Head of caudate nucleus (tissue), 42 donors: ENCODE results near the gene TRIM44.

ENCODE experiments used
- DNase-seq, 42 donors: peaks; one replicate each; pipeline versions ENCODE4 v3.0.0 to v3.0.0-alpha.2; 2020 to 2021; ENCODE audit warnings: mixed read lengths in 7 of 42
- intact Hi-C: fragments of 100-400 bp; cut with DNase I; formaldehyde crosslinking; loops from one replicate; pipeline ENCODE4 v1.15.0; 2022

TRIM44 gene, protein sequence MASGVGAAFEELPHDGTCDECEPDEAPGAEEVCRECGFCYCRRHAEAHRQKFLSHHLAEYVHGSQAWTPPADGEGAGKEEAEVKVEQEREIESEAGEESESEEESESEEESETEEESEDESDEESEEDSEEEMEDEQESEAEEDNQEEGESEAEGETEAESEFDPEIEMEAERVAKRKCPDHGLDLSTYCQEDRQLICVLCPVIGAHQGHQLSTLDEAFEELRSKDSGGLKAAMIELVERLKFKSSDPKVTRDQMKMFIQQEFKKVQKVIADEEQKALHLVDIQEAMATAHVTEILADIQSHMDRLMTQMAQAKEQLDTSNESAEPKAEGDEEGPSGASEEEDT

DNA sequence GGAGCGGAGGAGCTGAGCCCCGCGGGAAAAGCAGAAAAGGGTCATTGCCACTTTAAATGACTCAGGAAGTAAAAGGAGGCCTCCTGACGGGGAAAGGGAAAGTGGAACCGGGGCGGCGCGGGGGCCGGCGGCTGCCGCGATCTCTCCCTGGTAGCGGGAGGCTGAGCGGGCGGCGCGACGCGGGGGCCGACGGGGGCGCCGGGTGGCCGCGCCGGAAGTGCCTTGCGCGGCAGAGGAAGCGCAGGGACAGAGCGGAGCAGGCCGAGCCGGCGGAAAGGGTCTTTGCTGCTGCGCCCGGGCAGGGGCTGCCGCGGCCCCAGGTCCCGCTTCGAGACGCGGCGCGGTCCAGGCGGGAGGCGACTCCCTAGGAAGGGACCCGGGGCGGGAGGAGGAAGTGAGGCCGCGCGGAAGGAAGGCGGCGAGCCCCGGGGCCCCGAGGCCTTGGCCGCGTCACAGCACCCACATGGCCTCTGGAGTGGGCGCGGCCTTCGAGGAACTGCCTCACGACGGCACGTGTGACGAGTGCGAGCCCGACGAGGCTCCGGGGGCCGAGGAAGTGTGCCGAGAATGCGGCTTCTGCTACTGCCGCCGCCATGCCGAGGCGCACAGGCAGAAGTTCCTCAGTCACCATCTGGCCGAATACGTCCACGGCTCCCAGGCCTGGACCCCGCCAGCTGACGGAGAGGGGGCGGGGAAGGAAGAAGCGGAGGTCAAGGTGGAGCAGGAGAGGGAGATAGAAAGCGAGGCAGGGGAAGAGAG lies at the start of gene TRIM44:
TRIM44 (plus strand) TSS at position 127 of the 759 bp plus-strand sequence; CDS start at position 464, 337 bp downstream.
- intact Hi-C loops = loop anchor here (2.0 to 10.0 kb wide), 2 partner anchors 44 to 152 kb away; partner anchors contain the start of gene FJX1
- DNase-seq = peak; percentile 20 to 95 (median 88)

DNA sequence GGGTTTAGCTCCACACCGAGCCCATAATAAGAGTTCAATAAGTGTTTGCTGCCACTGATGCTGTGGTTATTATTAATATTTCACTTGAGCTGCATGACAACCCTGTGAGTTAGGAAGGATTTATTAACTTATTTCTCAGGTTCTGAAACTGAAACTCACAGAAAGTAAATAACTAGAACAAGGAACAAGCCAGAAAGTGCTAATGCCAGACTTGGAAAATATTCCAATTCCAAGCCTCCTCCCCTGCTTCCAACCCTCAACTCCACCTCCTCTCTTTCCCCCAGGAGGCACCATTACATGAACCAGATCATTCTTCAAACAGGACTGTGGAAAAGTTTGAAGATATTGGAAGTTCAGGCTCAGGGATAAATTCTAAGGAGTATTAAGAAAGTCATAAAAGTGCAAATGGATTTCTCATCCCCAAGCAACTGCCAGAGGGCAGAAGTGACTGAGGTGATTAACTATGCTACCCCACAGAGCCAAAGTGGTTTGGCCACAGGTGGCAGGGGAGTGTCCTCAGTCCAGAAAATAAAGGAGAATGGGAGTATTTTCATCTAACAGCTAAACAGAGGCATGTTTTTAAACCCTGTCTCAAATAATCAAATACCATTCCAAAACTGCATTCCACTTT lies 47.5 kb upstream of the TRIM44 start:
- intact Hi-C loops = loop anchor here (5.0 to 10.0 kb wide), 4 partner anchors 207 to 860 kb away; no protein-coding TSS in a partner anchor
- DNase-seq = no peak

DNA sequence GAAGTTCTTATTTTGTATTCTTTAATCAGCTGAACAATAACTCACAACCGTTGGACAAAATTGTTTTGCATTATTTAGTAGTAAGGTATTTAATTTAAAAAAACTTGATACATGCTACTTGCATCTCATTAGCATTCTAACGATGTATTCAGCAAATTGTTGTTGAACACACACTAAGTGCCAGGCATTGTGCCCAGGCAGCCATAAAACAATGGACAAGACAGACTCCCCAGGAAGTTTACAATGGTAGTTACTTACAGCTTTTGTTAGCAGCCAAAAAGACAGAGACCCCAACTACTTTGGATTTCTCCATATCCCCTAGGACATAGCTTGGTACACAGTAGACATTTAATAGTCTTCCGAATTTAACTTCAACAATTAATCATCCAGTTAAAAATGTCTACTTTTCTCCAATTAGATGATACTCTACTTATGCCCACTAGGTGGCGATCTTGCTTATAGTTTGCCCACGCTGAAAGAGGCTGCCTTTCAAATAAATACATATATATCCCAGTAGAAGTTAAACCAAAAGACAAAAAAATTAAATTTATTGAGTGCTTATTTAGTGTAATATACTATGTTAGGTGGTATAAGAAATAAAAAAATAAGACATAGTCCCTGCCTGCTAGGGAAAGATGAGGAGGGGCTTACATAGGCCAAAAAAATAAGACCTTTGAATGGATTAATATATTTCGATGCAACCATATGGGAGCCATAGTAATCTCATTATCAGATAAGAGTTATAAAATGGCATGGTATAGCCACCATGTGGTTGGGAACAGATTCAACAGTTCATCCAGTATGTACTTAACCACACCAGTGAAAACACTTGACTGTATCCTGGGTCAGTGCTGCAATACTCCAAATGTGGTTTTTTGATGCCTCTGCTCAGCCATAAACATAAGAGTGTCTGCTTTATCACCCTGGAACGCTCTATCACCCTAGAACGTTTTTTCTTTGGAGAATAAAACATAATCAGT lies 46.4 kb upstream of the TRIM44 start:
- intact Hi-C loops = loop anchor here (5.0 to 10.0 kb wide), 4 partner anchors 206 to 859 kb away; no protein-coding TSS in a partner anchor
- peak in 41 of 42 donors; percentile 15 to 90 (median 74) for DNase-seq

DNA sequence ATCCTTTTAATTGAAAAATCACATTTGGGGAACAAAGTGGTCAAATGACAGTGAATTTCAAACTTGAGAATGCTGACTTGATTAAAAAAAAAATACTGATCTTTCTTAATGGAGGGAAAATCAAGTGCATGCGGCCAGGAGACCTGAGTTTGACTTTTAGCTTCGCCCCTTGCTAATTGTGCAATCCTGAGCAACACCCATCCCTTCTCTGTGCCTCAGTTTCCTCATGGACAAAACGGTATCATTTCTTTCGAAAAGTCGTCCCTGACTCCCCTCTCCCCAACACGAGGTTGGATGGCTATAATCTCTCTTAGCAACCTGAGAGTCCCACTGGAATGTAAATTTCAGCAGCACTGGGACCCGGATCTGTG lies 45.3 kb upstream of the TRIM44 start:
- intact Hi-C loops = loop anchor here (5.0 to 10.0 kb wide), 4 partner anchors 205 to 858 kb away; no protein-coding TSS in a partner anchor
- no peak for DNase-seq

DNA sequence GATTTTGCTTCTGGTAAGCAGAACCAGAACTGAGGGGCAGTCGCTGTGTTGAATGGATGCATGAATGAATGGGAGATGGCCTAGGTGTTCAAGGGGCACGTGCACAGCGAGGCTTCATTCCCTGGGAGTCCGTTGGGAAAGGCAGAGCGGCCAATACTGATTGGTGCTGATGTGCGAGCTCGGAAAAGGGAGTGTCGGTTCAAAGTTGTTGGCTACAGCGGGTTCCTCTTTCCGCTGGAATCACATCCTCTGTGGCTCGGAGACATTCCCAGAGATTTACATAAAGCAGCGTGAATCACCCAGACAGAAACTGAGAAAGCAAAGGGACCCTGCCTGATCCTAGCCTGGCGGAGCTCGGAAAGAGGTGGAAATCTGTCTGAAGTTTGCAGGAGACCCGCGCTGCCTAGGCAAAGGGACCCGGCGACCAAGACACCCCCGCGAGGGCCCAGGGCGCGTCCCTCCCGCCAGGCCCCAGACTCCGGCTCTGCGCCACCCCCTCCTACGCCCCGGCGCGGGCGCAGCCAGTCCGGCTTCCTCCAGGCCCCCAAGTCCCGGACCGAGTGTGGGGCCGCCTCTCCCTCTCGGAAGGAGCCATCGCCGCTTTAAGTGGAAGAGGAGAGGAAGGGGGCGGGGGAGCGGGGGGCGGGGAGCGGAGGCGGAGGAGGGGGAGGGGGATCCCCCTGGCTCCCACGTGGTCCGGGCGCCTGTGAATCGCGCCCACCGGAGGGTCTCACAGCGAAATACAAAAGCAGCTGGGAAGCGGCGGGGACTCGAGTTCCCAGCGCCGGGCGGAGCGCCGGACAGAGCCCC lies 44.7 kb upstream of the TRIM44 start, which contains the start of gene FJX1:
FJX1 (plus strand) TSS at position 774 of the 810 bp plus-strand sequence. CDS start 177 bp downstream, outside the sequence.
- intact Hi-C loops = loop anchor here (2.0 to 10.0 kb wide), 5 partner anchors 45 to 857 kb away; partner anchors contain the start of gene TRIM44
- peak in 40 of 42 donors; percentile 12 to 78 (median 48) for DNase-seq

DNA sequence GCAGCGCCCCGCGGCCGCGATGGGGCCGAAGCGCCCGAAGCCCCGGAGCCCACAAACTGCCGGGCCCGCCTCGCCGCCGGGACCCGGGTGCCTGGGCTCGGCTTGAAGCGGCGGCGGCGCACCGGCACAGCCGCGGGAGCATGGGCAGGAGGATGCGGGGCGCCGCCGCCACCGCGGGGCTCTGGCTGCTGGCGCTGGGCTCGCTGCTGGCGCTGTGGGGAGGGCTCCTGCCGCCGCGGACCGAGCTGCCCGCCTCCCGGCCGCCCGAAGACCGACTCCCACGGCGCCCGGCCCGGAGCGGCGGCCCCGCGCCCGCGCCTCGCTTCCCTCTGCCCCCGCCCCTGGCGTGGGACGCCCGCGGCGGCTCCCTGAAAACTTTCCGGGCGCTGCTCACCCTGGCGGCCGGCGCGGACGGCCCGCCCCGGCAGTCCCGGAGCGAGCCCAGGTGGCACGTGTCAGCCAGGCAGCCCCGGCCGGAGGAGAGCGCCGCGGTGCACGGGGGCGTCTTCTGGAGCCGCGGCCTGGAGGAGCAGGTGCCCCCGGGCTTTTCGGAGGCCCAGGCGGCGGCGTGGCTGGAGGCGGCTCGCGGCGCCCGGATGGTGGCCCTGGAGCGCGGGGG lies 44.0 kb upstream of the TRIM44 start:
- intact Hi-C loops = loop anchor here (2.0 to 10.0 kb wide), 5 partner anchors 44 to 856 kb away; partner anchors contain the start of gene TRIM44
- peak in 18 of 42 donors; percentile 2 to 54 (median 20) for DNase-seq

DNA sequence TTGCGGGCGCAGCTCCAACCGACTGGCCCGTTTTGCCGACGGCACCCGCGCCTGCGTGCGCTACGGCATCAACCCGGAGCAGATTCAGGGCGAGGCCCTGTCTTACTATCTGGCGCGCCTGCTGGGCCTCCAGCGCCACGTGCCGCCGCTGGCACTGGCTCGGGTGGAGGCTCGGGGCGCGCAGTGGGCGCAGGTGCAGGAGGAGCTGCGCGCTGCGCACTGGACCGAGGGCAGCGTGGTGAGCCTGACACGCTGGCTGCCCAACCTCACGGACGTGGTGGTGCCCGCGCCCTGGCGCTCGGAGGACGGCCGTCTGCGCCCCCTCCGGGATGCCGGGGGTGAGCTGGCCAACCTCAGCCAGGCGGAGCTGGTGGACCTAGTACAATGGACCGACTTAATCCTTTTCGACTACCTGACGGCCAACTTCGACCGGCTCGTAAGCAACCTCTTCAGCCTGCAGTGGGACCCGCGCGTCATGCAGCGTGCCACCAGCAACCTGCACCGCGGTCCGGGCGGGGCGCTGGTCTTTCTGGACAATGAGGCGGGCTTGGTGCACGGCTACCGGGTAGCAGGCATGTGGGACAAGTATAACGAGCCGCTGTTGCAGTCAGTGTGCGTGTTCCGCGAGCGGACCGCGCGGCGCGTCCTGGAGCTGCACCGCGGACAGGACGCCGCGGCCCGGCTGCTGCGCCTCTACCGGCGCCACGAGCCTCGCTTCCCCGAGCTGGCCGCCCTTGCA lies 43.3 kb upstream of the TRIM44 start:
- intact Hi-C loops = loop anchor here (2.0 to 10.0 kb wide), 5 partner anchors 44 to 856 kb away; partner anchors contain the start of gene TRIM44
- DNase-seq = peak in 37 of 42 donors; percentile 8 to 72 (median 40)

DNA sequence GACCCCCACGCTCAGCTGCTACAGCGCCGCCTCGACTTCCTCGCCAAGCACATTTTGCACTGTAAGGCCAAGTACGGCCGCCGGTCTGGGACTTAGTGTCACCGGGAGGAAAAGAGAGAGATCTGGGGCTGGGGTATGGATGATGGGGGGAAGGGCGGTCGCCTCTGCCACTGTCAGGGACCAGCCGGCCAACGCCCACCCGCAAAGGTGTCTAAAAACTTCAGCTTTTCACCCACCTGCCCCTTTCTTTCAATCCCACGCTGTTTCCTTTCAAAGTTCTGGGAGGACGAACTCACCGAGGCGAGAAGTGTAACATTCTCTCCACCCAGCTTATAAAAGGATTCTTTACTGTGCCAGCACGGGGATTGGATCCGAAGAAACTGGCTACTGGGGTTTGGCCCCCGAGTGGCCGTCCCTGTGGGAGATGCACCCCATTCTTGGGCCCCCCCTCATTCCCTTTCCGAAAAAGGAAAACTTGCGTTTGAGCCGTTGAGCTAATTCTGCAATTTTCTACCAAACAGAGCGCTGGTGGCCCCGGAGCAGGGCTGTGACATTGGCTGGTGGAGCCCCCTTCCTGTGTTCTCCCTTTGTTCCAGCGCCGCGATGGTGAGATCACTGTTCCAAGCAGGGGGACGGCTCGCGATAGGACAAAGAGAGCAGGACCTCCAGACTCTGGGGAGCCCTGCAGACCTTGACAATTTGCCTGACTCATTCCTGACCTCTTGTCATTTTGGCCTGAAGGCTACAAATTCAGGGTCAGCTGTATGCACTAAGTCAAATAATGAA lies 42.5 kb upstream of the TRIM44 start:
- DNase-seq = peak in 41 of 42 donors; percentile 6 to 73 (median 38)
- intact Hi-C loops = loop anchor here (2.0 to 10.0 kb wide), 5 partner anchors 43 to 855 kb away; partner anchors contain the start of gene TRIM44

DNA sequence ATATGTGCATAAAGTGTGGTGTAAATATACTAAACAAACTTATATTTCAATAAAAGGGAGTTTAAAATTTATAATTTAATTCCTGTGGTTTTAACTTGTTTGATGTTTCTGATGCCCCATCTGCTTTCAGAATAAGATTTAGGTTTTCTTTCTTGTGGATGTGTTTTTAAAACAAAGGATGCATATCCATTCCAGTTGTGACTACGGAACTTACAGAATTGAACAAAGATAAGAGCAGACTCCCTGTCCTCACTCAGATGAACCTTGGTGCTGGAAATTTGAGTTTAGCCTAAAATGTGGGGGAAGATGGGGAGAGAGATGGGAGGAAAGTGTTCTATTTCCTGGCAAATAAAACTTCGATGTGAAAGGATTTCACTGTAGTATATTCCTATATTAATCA lies 41.8 kb upstream of the TRIM44 start:
- intact Hi-C loops = no loop called here

DNA sequence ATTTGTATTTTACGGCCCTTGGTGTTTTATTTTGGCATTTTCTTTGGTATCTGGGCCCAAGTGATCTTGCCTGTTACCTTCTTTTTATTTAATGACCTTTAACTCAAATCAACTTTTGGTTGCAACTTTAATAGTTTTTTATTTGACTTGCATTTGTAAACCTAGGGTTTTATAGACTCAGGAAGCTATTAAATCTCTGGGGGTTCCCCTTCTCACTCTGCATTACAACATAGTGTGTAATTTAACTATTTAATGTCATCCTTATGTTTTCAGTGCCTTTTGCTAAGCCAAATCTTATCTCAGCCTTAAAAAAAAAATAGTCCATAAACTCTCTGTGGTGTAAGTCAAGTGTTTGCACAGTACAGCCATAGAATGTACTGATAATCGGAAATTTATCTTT lies 41.0 kb upstream of the TRIM44 start:
- intact Hi-C loops = no loop called here
- no peak for DNase-seq

More for the DNA sequence above, 41.8 kb upstream of the TRIM44 start:
- no peak for DNase-seq

DNA sequence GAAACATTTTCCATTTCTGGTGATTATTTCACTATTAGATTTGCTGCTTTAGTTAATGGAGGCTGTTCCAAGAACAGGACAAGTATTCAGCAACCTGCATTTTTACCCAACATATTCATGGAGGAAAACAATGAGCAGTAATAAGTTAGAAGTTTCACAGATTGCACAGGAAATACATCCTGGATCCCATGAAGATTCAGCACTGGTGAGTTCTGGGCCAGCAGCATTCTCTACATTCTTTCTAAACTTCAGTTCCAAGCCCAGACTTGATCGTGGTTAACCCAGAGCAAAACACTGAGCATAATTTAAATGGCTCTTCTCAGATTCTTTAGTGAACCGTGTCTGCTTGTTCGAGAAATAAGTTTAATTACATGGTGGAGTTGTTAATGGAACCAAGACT lies 40.5 kb upstream of the TRIM44 start:
- DNase-seq = no peak
- intact Hi-C loops = no loop called here

DNA sequence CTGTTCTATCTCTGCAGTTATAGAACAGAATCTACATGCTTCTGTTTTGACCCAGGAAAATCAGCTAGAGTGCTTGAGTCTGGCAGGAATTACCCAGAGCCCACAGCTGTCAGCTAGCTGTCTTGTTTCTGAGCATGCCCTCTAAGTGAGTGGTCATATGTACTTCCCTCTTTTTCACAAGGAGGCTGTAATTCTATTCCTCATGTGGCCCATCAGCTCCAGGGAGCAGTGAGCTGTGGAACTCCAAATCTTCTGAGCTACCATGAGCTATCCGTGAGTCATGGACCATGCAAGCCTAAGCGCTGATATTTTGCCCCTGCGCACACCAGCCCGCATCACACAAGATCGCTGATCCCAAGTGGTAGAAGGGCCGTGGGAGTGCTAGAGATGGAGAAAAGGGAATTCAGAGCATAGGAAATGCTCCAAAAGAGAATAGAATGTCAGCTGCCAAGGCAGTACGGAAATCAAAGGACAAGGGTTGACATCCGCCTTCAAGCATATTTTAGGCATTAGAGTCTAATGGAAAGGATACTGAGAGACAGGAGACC lies 38.9 kb upstream of the TRIM44 start:
- intact Hi-C loops = no loop called here
- no peak for DNase-seq

DNA sequence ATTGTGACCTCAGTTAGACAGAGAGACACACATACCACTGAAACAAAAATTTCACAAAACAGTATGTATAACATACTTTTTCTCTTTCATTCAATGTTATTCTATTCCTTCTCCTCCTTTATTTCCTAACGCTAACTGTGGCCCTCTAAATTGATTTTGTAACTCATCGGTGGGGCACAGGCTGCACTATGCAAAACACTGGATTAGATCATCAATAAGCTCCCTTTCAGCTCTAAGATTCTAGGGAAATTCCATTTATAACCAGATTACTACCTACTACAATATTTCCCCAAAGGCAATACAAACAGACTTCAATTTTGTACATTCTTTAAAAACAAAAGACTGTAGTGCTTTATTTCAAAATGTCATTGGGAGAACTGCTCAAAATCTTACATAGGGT lies 38.3 kb upstream of the TRIM44 start:
- DNase-seq = no peak
- intact Hi-C loops = no loop called here

DNA sequence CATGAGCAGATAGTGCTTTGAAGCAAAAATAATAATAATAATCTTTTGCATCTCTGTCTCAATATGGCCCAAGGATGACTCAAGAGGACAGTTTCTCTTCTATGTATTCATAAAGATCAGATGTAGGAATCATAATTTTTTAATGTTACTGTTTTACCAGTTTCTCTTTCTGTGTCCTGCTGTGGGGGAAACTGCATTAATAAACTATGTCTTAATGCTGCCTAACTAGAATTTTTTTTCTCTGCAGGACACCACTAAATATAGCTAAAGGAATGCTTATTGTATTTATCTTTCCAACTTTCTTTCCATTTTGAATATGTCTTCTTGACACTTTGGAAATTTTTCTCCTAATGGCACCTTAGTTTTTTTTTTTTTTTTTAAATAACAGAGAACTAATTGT lies 37.8 kb upstream of the TRIM44 start:
- intact Hi-C loops = no loop called here
- no peak for DNase-seq

DNA sequence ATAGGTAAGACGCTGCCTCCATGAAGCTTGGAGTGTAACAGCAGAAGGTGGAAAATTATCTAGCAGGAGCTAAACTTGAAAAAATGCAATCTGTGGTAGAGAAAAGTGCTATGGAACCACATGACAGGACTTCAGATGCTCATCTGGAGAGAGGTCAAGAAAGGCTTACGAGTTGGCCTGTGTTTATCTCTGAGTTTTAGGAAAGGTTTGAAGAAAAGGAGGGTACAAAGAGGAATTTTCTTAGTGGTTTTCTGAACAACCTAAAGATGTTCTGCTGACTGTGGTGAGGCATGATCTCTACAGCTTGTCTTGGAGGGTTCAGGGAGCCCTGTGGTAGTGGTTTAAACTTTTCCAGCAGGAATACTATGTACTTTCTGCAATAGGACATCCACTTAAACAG lies 36.1 kb upstream of the TRIM44 start:
- no peak for DNase-seq
- intact Hi-C loops = no loop called here
